DOHH2 (cell line): ENCODE measurements around the gene PNPLA2.

ENCODE experiments used
- CTCF ChIP-seq: fragments of 200-600 bp; sonication (generic); IDR thresholded peaks from one replicate; pipeline ENCODE4 v1.5.1; 2014; ENCODE audit warnings: antibody characterized with exemption, mild to moderate bottlenecking, low read depth, low read length; ENCODE audit not compliant: poor library complexity, severe bottlenecking
- EZH2phosphoT487 ChIP-seq: fragments of 200-600 bp; sonication (generic); IDR thresholded peaks from 2 replicates; pipeline ENCODE4 v1.6.1; 2017; ENCODE audit warnings: borderline replicate concordance, mild to moderate bottlenecking, antibody characterized with exemption, low read length, moderate library complexity, mixed read lengths

- TF ChIP-seq CTCF (no peak), EZH2phosphoT487 (no peak)
These were observed 18.9 kb upstream of the PNPLA2 start for GRCh38 chr11:799641-800316.
